Measurements from ENCODE around the gene CATSPERB. TPM values are rescaled to one million over a fixed set of nuclear protein-coding genes. Genes with fewer than 3 reads are reported as not detected.
"Not testable (repeated sequence)": the region's sequence is repeated elsewhere in the genome, so short reads cannot be mapped to it uniquely, and the experiment has no call there.

Gene CATSPERB
- total RNA-seq, 2 donors from 2014 or later = 3.9 to 9.8 TPM

- no peak for DNase-seq
- no peak for ATAC-seq
- intact Hi-C loops (cut with DNase I, micrococcal nuclease) = no loop called here
Measured at GRCh38 chr14:91606851-91607250, 125.0 kb downstream of the CATSPERB start.

- ATAC-seq; intact Hi-C loops (cut with DNase I, micrococcal nuclease); DNase-seq: not testable (repeated sequence)
Measured at GRCh38 chr14:91604611-91605010, 127.3 kb downstream of the CATSPERB start.

- no peak for DNase-seq
- ATAC-seq = no peak
- intact Hi-C loops (cut with DNase I, micrococcal nuclease) = no loop called here
Measured at GRCh38 chr14:91599994-91600393, 131.9 kb downstream of the CATSPERB start.

- ATAC-seq = no peak
- intact Hi-C loops (cut with DNase I, micrococcal nuclease) = no loop called here
Measured at GRCh38 chr14:91595736-91596135, 136.2 kb downstream of the CATSPERB start.

GRCh38 chr14:91593957-91594356 is 137.9 kb downstream of the CATSPERB start:
- intact Hi-C loops (cut with DNase I, micrococcal nuclease); ATAC-seq; DNase-seq: not testable (repeated sequence)

More at GRCh38 chr14:91595736-91596135, 136.2 kb downstream of the CATSPERB start:
- DNase-seq = no peak

- no peak for DNase-seq
- intact Hi-C loops (cut with DNase I, micrococcal nuclease) = no loop called here
- no peak for ATAC-seq
Measured at GRCh38 chr14:91586410-91586809, 145.5 kb downstream of the CATSPERB start.

- intact Hi-C loops (cut with DNase I, micrococcal nuclease) = no loop called here
- ATAC-seq (peak; percentile 84), DNase-seq (no peak)
Measured at GRCh38 chr14:91585856-91586255, 146.0 kb downstream of the CATSPERB start.

- intact Hi-C loops (cut with DNase I, micrococcal nuclease) = no loop called here
- ATAC-seq (peak; percentile 41), DNase-seq (no peak)
Measured at GRCh38 chr14:91582761-91583160, 149.1 kb downstream of the CATSPERB start.

- ATAC-seq (no peak), DNase-seq (no peak)
- intact Hi-C loops (cut with DNase I, micrococcal nuclease) = no loop called here
Measured at GRCh38 chr14:91580876-91581577, 150.9 kb downstream of the CATSPERB start.

- intact Hi-C loops (cut with DNase I, micrococcal nuclease) = no loop called here
- ATAC-seq (no peak), DNase-seq (no peak)
Measured at GRCh38 chr14:91577632-91578233, 154.2 kb downstream of the CATSPERB start.

GRCh38 chr14:91575469-91576208 is 156.2 kb downstream of the CATSPERB start:
- peak in 1 of 2 donors; percentile 29 for DNase-seq
- peak; percentile 64 for ATAC-seq
- intact Hi-C loops (cut with DNase I, micrococcal nuclease) = no loop called here

- ATAC-seq (peak; percentile 83), DNase-seq (peak; percentile 58 to 66)
- intact Hi-C loops (cut with DNase I, micrococcal nuclease) = no loop called here
Measured at GRCh38 chr14:91573894-91574837, 157.7 kb downstream of the CATSPERB start.

- intact Hi-C loops (cut with DNase I, micrococcal nuclease) = no loop called here
- ATAC-seq (no peak), DNase-seq (no peak)
Measured at GRCh38 chr14:91573528-91573893, 158.4 kb downstream of the CATSPERB start.

GRCh38 chr14:91570021-91570420 is 161.9 kb downstream of the CATSPERB start:
- ATAC-seq (no peak), DNase-seq (no peak)
- intact Hi-C loops (cut with DNase I, micrococcal nuclease) = no loop called here

GRCh38 chr14:91569301-91569700 is 162.6 kb downstream of the CATSPERB start:
- no peak for ATAC-seq
- no peak for DNase-seq
- intact Hi-C loops (cut with DNase I, micrococcal nuclease) = no loop called here

GRCh38 chr14:91568626-91569025 is 163.3 kb downstream of the CATSPERB start:
- ATAC-seq (peak; percentile 59), DNase-seq (peak in 1 of 2 donors; percentile 13)
- intact Hi-C loops (cut with DNase I, micrococcal nuclease) = no loop called here

GRCh38 chr14:91567827-91568226 is 164.1 kb downstream of the CATSPERB start:
- DNase-seq; ATAC-seq; intact Hi-C loops (cut with DNase I, micrococcal nuclease): not testable (repeated sequence)

- ATAC-seq (peak; percentile 17), DNase-seq (no peak)
- intact Hi-C loops (cut with DNase I, micrococcal nuclease) = no loop called here
Measured at GRCh38 chr14:91555531-91555930, 176.4 kb downstream of the CATSPERB start.

Data from left colon (tissue), 2 donors.